Neural progenitor cell (in vitro differentiated cells): ENCODE measurements around the gene PTPN22.

Experiments used
- CTCF ChIP-seq: fragments of 200-600 bp; sonication (generic); IDR thresholded peaks from 2 replicates; pipeline ENCODE4 v1.5.1; 2017; ENCODE audit warnings: antibody characterized with exemption, mild to moderate bottlenecking
- EZH2 ChIP-seq: fragments of 200-600 bp; sonication (generic); IDR thresholded peaks from 2 replicates; pipeline ENCODE4 v1.6.1; 2017; ENCODE audit warnings: antibody characterized with exemption, mild to moderate bottlenecking, moderate library complexity
- EZH2phosphoT487 ChIP-seq: fragments of 200-600 bp; sonication (generic); IDR thresholded peaks from 2 replicates; pipeline ENCODE4 v1.6.1; 2017; ENCODE audit warnings: antibody characterized with exemption

DNA sequence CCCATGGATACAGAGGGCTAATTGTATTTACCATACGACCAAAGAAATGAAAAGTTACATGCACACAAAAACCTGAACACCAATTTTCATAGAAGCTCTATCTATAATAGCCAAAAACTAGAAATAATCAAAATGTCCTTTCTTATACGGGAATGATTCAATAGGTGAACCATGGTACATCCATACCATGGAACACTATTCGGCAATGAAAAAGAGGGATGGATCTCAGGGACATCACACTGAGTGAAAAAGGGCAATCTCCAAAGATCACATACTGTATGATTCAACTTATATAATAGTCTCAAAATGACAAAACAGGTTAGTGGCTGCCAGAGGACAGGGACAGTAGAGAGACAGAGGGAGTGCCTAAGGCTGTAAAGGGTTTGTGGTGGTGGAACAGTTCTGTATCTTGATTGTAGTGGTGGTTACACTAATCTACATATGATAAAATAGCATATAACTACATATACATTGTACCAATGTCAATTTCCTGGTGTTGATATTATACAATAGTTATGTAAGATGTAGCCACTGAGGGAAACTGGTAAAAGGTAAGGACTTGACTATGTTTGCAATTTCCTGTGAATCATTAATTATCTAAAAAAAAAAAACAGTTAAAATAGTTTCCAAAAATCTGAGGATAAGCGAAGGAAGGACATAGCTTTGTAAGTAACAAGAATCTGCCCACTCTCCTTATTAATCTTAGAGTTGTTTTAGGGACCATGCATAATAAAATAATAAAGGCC, 62.9 kb downstream of the PTPN22 start:
- TF ChIP-seq CTCF: no peak
- no peak for TF ChIP-seq EZH2
- TF ChIP-seq EZH2phosphoT487: no peak
